Effector CD8-positive, alpha-beta T cell (primary cell): ENCODE results near the gene PRSS53.
"Not testable (repeated sequence)": the region's sequence is repeated elsewhere in the genome, so short reads cannot be mapped to it uniquely, and the experiment has no call there.

Source experiments
- DNase-seq: peaks from one replicate; lab custom pipeline; 2025; lab: John Stamatoyannopoulos, UW
- total RNA-seq, 4 experiments: gene quantifications; one replicate each; lab custom pipeline; 2026; lab: John Stamatoyannopoulos, UW

Gene PRSS53
- 5.3 to 15.8 (median 8.2) reads per million in 4 experiments for total RNA-seq

- DNase-seq = no peak
Measured at GRCh38 chr16:31088459-31089183, at the start of gene PRSS53. Gene PRSS53, minus strand, starts transcription at chr16:31088943. Its CDS starts 134 bp downstream, at chr16:31088809.

DNA sequence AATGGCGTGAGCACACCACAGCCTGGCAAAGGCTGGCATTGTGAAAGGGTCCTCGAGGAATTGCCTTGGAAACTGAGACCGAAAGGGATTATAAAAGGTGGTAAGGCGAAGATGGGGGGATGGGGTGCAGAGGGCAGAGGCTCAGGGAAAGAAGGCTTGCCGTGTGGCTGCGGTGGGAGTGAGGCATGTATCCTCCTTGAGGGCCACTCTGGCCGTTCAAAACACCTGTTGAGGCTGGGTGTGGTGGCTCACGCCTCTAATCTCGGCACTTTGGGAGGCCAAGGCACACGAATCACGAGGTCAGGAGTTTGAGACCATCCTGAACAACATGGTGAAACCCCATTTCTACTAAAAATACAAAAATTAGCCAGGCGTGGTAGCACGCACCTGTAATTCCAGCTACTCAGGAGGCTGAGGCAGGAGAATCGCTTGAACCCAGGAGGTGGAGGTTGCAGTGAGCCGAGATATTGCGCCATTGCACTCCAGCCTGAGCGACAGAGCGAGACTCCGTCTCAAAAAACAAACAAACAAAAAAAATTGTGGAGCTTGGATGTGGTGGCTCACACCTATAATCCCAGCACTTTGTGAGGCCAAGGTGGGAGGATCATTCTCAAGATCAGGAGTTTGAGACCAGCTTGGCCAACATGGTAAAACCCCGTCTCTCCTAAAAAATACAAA lies 48.2 kb upstream of the PRSS53 start:
- not testable (repeated sequence) for DNase-seq

GRCh38 chr16:31136287-31136662 lies 47.5 kb upstream of the PRSS53 start:
- no peak for DNase-seq

DNA sequence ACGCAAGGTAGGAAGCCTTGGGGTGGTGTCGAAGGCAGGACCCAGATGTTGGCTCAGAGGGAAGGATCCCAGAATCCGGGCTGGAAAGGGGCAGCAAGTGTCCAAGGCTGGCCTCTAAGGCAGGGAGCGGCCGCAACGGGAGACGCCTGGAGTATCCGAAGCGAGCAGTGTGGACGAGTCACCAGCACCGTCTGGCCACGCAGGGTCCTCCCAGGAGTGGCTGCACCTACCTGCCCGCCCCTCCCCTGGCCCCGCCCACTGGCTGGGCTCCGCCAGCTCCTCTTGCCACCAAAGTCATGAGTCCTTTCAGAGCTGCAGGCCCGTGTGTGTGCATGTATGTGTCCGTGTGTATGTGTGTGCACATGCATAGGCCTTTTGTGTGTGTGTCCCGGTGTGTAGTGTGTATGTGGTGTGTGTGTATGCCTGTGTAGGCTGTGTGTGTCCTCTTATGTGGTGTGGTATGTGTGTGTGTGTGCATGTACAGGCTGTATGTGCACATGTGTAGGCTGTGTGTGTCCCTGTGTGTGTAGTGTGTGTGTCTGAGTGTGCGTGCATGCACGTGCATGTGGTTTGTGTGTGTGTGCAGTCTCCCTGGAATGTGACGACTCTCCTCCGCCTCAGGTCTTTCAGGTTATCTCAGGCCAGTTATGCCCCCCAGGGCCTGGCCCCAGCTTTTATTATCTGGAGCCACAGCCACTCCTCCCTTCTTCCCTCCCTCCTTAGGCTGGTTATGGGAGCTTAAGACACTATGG lies 47.0 kb upstream of the PRSS53 start, which contains the start of gene PRSS8:
Gene PRSS8 (minus strand): TSS at position 193 of the 752 bp plus-strand sequence. CDS start 229 bp downstream, outside the sequence.
- DNase-seq = no peak

DNA sequence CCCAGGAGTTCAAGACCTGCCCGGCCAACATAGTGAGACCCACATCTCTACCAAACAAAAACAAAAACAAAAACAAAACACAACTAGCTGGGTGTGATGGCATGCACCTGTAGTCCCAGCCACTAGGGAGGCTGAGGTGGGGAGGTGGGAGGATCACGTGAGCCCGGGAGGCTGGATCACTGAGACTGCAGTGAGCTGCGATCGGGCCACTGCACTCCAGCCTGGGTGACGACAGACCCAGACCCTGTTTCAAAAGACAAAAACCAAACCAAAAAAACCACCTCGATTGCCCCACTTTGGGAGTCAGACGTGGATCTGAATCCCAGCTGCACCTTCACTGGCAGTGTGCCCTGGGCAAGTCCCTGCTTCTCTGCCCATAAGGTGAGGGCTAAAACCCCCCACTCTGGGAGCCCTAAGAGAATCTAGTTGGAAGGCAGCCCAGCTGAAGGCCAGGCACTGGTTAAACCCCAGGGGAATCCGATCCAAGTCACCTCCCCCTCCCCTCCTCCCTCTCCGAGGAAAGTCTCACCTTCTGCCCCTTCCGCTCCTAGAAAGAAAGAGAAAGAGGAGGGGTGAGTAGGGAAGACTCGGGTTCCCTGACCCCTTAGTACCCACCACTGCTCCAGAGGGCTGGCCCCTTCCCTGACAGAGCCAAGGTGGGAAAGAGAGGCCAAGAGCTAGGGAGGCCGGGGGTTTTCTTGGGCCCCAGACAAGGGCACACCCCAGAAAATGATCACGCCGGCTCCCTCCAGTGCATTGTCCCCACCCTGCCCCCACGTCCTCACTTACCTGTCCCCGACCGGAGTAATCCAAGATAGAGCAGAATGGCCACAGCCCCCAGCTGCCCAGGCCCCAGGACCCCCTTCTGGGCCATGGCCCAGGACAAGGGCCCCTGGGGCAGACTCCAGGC lies 46.1 kb upstream of the PRSS53 start:
- no peak for DNase-seq

- DNase-seq = no peak
Measured at GRCh38 chr16:31134091-31134571, 45.4 kb upstream of the PRSS53 start.

DNA sequence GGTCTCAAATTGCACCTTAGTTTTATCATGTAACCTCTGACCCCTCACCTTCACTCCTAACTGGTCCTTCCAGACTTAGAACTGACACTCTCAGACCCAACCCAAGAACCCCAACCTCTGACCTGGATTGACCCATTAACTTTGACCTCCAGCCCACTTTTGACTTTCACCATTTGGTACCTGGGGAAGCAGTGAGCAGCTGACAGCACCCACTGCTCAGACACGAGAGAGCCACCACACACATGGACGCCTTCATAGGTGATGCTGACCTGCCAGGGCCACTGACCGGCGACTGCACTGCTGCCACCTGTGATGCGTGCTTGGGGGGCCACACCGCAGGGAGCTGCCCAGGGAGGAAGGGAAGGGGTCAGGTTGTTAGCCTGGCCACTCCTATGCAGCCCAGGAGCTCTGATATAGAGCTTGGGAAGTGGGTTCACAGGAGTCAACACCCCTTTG lies 44.3 kb upstream of the PRSS53 start:
- no peak for DNase-seq

GRCh38 chr16:31132303-31132979 lies 43.7 kb upstream of the PRSS53 start:
- DNase-seq = no peak

DNA sequence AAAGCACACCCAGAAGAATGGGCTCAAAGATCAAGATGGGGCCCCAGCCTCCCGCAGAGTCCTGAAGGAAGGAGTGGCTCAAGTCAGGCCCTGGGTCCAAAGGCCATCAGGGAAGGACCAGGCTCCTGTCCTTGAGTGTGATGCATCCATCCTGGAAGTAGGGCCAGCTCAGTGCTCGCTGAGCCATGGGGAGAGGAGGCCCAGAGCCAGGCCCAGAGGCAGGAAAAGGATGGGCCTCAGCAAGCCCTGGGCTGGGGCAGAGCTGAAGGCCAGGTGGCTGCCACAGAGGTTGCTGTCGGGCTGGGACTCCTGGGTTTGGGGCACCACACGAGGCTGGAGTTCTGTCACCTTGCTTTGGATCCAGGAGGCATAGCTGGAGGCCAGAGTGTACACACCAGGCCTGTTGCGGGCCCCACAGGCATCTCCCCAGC lies 43.1 kb upstream of the PRSS53 start:
- no peak for DNase-seq

DNA sequence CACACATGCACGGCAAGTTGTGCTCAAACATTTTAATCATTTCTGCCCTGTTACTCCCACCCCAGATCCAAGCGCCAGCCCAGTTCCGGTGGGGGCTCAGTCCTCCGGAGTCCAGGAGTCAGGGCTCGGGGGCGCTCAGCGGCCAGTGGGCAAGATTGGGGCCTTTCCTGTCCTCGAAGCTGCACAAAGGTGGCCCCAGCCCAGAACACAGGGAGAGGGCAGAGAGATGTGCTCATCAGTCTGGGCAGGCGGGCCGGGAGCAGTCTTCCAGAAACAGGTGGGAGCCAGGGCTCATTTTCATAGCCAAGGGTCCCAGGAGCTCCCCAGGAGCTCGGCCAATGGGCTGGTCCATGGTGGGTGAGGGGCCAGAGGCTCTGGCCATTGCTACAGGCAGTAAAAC lies 42.7 kb upstream of the PRSS53 start:
- no peak for DNase-seq

DNA sequence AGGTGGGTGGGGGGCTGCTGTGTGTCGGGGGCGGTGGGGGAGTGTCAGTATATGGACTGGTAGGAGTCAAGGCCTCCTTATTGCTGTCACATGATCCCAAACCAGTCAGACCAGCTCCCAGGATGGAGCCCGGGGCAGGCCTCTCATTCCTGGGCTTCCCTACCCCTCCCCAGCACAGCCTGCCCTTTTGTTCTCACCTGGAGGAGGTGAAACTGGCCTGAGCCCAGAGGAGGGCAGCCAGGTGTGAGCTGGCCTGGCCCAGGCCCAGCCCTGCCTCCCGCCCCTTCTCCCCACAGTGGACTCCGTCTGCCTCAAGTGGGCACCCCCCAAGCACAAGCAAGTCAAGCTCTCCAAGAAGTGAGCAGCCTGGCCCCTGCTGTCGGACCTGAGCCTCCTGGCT lies 42.2 kb upstream of the PRSS53 start:
- DNase-seq = no peak

GRCh38 chr16:31130336-31130891 lies 41.7 kb upstream of the PRSS53 start:
- no peak for DNase-seq

- DNase-seq = no peak
Measured at GRCh38 chr16:31129568-31130335, 41.0 kb upstream of the PRSS53 start.

DNA sequence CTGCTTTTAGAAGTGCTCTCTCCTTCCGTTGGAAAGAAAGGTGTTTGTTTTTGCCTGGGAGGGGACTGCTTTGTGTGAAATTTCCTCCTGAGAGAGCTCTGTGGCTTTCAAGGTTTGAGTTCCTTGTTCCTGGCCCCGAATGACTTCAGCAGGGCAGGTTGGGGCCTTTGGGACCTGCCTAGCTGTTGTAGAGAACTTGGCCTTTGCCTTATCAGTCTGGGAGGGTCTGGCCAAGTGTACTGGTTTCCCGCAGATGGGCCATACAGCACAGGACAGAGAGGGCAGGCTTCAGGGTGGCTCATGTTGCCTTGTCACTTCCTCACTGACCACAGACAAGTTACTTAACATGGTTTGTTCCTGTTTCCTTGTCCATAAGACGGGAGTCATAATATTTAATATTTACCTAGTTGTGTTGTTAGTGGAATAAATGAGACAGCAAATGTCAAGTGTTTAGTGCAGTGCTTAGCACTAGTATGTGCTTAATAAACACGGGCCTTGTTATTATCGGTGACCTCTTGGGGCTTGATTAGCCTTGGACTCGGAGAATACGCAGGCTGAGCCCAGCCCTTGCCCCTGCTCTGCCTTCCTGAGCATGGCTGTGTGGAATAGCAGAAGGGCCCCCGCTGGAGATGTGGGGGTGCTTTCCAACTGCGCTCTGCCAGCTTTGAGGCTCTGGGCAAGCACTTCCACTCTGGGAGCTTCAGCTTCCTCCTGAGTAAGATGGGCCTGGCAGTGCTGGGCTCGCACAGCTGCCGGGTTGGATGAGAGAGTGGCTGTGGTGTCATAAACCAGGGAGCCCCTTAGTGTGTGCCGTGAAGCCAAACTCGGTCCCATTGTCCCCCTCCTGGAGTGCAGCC lies 40.2 kb upstream of the PRSS53 start:
- DNase-seq = no peak

DNA sequence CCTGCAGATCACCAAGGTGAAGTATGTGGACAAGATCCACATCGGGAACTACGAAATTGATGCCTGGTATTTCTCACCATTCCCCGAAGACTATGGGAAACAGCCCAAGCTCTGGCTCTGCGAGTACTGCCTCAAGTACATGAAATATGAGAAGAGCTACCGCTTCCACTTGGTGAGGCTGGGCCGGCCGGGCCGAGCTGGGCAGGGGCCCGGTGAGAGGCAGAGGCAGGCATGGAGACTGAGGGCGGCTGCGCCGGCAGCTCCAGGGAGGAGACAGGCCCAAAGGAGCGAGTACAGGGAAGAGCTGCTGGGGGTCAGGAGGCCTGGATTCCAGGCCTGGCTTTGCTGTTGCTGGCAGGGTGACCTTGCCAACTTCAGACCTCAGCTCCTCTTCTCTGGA lies 38.4 kb upstream of the PRSS53 start:
- no peak for DNase-seq

DNA sequence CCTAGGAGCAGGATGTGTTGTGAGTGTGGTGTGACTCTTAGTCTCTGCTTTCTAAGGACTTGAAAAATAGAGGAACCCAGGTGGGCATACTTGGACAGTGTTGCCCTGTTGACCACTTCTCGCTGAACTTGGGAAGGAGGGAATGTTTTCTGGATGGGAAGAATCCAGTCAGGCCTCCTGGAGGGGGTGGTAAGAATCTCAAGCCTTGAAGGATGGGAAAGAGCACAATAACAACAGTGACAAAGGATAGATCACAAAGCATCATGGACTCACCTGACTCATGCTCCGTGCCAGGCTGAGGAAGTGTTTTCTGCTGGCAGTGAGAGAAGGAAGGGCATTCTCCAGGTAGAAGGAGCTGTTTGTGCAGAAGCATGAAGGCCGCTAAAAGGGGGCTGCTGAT lies 37.1 kb upstream of the PRSS53 start:
- DNase-seq = no peak

DNA sequence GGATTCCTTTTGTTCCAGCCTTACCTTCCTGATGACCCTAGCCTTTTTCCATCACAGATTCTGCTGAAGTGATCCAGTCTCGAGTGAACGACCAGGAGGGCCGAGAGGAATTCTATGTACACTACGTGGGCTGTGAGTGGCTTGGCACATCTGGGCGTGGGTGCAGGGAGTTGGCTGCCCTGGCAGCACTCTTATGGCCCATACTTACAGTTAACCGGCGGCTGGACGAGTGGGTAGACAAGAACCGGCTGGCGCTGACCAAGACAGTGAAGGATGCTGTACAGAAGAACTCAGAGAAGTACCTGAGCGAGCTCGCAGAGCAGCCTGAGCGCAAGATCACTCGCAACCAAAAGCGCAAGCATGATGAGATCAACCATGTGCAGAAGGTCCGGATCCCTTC lies 31.4 kb upstream of the PRSS53 start:
- no peak for DNase-seq
